OCI-LY7 (cell line): ENCODE data around the gene SPSB2.

Experiments used
- CTCF ChIP-seq: fragments of 200-600 bp; sonication (generic); conservative IDR thresholded peaks from 2 replicates; pipeline ENCODE4 v1.5.1; 2014; ENCODE audit warnings: mild to moderate bottlenecking, antibody characterized with exemption, low read length, moderate library complexity, mixed read lengths
- EZH2phosphoT487 ChIP-seq: fragments of 200-600 bp; sonication (generic); IDR thresholded peaks from 2 replicates; pipeline ENCODE4 v1.6.1; 2018; ENCODE audit warnings: low read depth, borderline replicate concordance, mild to moderate bottlenecking, mixed run types, antibody characterized with exemption, low read length, moderate library complexity, mixed read lengths

DNA sequence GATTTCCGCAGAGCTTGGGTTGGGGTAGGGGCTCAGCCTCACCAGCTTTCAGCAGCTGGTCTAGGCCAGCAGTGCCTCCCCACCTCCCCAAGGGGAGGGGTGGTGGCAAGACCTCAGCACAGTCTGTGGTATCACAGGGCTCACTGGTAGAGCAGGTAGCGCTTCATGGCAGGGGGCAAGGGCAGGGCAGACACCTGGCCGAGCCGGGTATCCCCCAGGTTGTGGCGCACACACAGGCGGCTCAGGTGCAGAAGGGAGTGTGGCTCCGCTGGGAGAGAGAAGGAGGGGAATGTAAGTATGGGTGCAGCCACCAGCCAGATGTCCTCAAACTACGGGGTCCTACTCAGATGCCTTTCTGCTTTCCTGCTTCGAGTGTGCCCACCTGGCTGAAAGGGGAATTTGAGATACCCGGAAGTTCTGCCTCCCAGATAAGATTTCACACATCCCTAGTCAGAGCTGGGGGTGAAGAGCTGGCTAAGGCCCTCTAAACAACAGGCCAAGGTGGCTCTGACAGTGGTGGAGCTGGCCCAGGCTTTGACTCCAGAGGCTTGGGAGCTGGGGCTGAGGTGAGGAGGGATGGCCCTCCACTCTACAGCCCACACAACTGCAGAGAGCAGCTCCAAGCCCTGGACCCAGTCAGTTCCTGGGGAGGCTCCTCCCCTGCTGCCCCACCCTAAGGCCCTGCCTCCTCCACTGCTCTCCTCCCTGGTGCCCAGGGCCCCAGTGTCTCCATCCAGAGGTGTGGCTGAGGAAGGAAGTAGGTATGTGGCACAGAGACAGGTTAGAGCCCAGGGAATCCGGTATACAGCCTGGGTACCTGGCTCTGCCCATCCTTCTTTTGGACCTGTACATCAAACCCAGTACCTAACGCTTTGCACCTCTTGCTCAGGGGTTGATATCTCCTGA lies 1.8 kb downstream of the SPSB2 start:
- no peak for TF ChIP-seq CTCF
- TF ChIP-seq EZH2phosphoT487, result no peak
